ENCODE results near the gene SYNJ2. TPM values are rescaled to one million over a fixed set of nuclear protein-coding genes. Genes with fewer than 3 reads are reported as not detected.

The SYNJ2 gene
- total RNA-seq, 2 donors from 2014 or later, result 22.6 to 29.8 TPM

- no peak for ATAC-seq (replicated peaks in 1 of 2)
- no peaks in the 10 kb centered on the region for H3K9me3 Mint-ChIP-seq
- no peak overlapping the region for H3K27ac Mint-ChIP-seq
- H3K36me3 Mint-ChIP-seq (ENCODE audit: insufficient read depth in 2 of 2), result peaks cover 8 to 14% of the 10 kb centered on the region in 2 donors
- peaks cover 58% of the 10 kb centered on the region for H3K4me1 Mint-ChIP-seq (ENCODE audit: low read depth)
- H3K4me3 Mint-ChIP-seq, result no peak overlapping the region
- no peaks in the 10 kb centered on the region for H3K27me3 Mint-ChIP-seq (ENCODE audit: low read depth)
- DNase-seq, result no peak
These were observed 62.8 kb downstream of the SYNJ2 start for GRCh38 chr6:158044525-158044888.

GRCh38 chr6:158046201-158047126 lies 64.8 kb downstream of the SYNJ2 start:
- Mint-ChIP-seq H3K4me3 (peak overlapping the region; percentile 60 to 75), H3K27me3 (ENCODE audit: low read depth) (no peaks in the 10 kb centered on the region), H3K36me3 (ENCODE audit: insufficient read depth in 2 of 2) (peaks cover 6 to 14% of the 10 kb centered on the region in 2 donors)

GRCh38 chr6:158047127-158047518 lies 65.5 kb downstream of the SYNJ2 start:
- no peaks in the 10 kb centered on the region for H3K27me3 Mint-ChIP-seq (ENCODE audit: low read depth)
- ATAC-seq (replicated peaks in 1 of 2), result peak; percentile 93 to 95
- H3K27ac Mint-ChIP-seq, result peak overlapping the region; percentile 76
- H3K9me3 Mint-ChIP-seq, result no peaks in the 10 kb centered on the region
- DNase-seq, result peak; percentile 87
- H3K4me3 Mint-ChIP-seq, result peak overlapping the region; percentile 60 to 75
- H3K36me3 Mint-ChIP-seq (ENCODE audit: insufficient read depth in 2 of 2), result peaks cover 6 to 14% of the 10 kb centered on the region in 2 donors
- peaks cover 32% of the 10 kb centered on the region for H3K4me1 Mint-ChIP-seq (ENCODE audit: low read depth)

More at GRCh38 chr6:158046201-158047126, 64.8 kb downstream of the SYNJ2 start:
- Mint-ChIP-seq H3K27ac (peak overlapping the region; percentile 76), H3K4me1 (ENCODE audit: low read depth) (peaks cover 38% of the 10 kb centered on the region), H3K9me3 (no peaks in the 10 kb centered on the region)
- ATAC-seq (replicated peaks in 1 of 2) (peak; percentile 60 to 65), DNase-seq (peak in 1 of 2 donors; percentile 28)

- Mint-ChIP-seq H3K4me1 (ENCODE audit: low read depth) (peaks cover 26% of the 10 kb centered on the region), H3K4me3 (peak overlapping the region; percentile 60 to 75), H3K27me3 (ENCODE audit: low read depth) (no peaks in the 10 kb centered on the region), H3K27ac (peak overlapping the region; percentile 76), H3K36me3 (ENCODE audit: insufficient read depth in 2 of 2) (peaks cover 6 to 14% of the 10 kb centered on the region in 2 donors), H3K9me3 (no peaks in the 10 kb centered on the region)
- ATAC-seq (replicated peaks in 1 of 2), result no peak
- DNase-seq, result no peak
These were observed 66.1 kb downstream of the SYNJ2 start for GRCh38 chr6:158047563-158048323.

- Mint-ChIP-seq H3K36me3 (ENCODE audit: insufficient read depth in 2 of 2) (peaks cover 6 to 14% of the 10 kb centered on the region in 2 donors), H3K27me3 (ENCODE audit: low read depth) (no peaks in the 10 kb centered on the region), H3K9me3 (no peaks in the 10 kb centered on the region), H3K4me3 (no peak overlapping the region), H3K27ac (no peak overlapping the region), H3K4me1 (ENCODE audit: low read depth) (peaks cover 34% of the 10 kb centered on the region)
- ATAC-seq (replicated peaks in 1 of 2), result no peak
- DNase-seq, result no peak
These were observed 66.9 kb downstream of the SYNJ2 start for GRCh38 chr6:158048589-158048988.

- no peak overlapping the region for H3K27ac Mint-ChIP-seq
- H3K36me3 Mint-ChIP-seq (ENCODE audit: insufficient read depth in 2 of 2), result peaks cover 9 to 14% of the 10 kb centered on the region in 2 donors
- DNase-seq, result no peak
- H3K4me1 Mint-ChIP-seq (ENCODE audit: low read depth), result peaks cover 38% of the 10 kb centered on the region
- no peak for ATAC-seq (replicated peaks in 1 of 2)
- peaks cover 0 to 5% of the 10 kb centered on the region in 2 donors for H3K9me3 Mint-ChIP-seq
- no peak overlapping the region for H3K4me3 Mint-ChIP-seq
- H3K27me3 Mint-ChIP-seq (ENCODE audit: low read depth), result no peaks in the 10 kb centered on the region
These were observed 67.7 kb downstream of the SYNJ2 start for GRCh38 chr6:158049055-158050028.

- ATAC-seq (replicated peaks in 1 of 2) (no peak), DNase-seq (no peak)
- Mint-ChIP-seq H3K4me1 (ENCODE audit: low read depth) (peaks cover 38% of the 10 kb centered on the region), H3K36me3 (ENCODE audit: insufficient read depth in 2 of 2) (peaks cover 9 to 14% of the 10 kb centered on the region in 2 donors), H3K27ac (no peak overlapping the region), H3K27me3 (ENCODE audit: low read depth) (no peaks in the 10 kb centered on the region), H3K4me3 (no peak overlapping the region), H3K9me3 (peaks cover 0 to 5% of the 10 kb centered on the region in 2 donors)
These were observed 68.6 kb downstream of the SYNJ2 start for GRCh38 chr6:158050107-158050735.

- ATAC-seq (replicated peaks in 1 of 2) (no peak), DNase-seq (no peak)
- Mint-ChIP-seq H3K36me3 (ENCODE audit: insufficient read depth in 2 of 2) (peaks cover 9 to 10% of the 10 kb centered on the region in 2 donors), H3K27ac (no peak overlapping the region), H3K4me1 (ENCODE audit: low read depth) (peaks cover 32% of the 10 kb centered on the region), H3K27me3 (ENCODE audit: low read depth) (no peaks in the 10 kb centered on the region), H3K4me3 (no peak overlapping the region), H3K9me3 (peaks cover 0 to 5% of the 10 kb centered on the region in 2 donors)
These were observed 69.3 kb downstream of the SYNJ2 start for GRCh38 chr6:158050955-158051354.

GRCh38 chr6:158051968-158052367 lies 70.3 kb downstream of the SYNJ2 start:
- no peak for ATAC-seq (replicated peaks in 1 of 2)
- peaks cover 32% of the 10 kb centered on the region for H3K4me1 Mint-ChIP-seq (ENCODE audit: low read depth)
- H3K27ac Mint-ChIP-seq, result no peak overlapping the region
- no peak for DNase-seq
- H3K36me3 Mint-ChIP-seq (ENCODE audit: insufficient read depth in 2 of 2), result peaks cover 6 to 7% of the 10 kb centered on the region in 2 donors
- peaks cover 0 to 5% of the 10 kb centered on the region in 2 donors for H3K9me3 Mint-ChIP-seq
- no peaks in the 10 kb centered on the region for H3K27me3 Mint-ChIP-seq (ENCODE audit: low read depth)
- no peak overlapping the region for H3K4me3 Mint-ChIP-seq

- no peak for DNase-seq
- Mint-ChIP-seq H3K4me3 (no peak overlapping the region), H3K4me1 (ENCODE audit: low read depth) (peaks cover 38% of the 10 kb centered on the region), H3K9me3 (peaks cover 0 to 5% of the 10 kb centered on the region in 2 donors), H3K36me3 (ENCODE audit: insufficient read depth in 2 of 2) (peaks cover under 1 to 3% of the 10 kb centered on the region in 2 donors), H3K27ac (no peak overlapping the region), H3K27me3 (ENCODE audit: low read depth) (no peaks in the 10 kb centered on the region)
- no peak for ATAC-seq (replicated peaks in 1 of 2)
These were observed 72.0 kb downstream of the SYNJ2 start for GRCh38 chr6:158053377-158054313.

- H3K27me3 Mint-ChIP-seq (ENCODE audit: low read depth), result no peaks in the 10 kb centered on the region
- peaks cover 43% of the 10 kb centered on the region for H3K4me1 Mint-ChIP-seq (ENCODE audit: low read depth)
- H3K9me3 Mint-ChIP-seq, result peaks cover 0 to 5% of the 10 kb centered on the region in 2 donors
- ATAC-seq (replicated peaks in 1 of 2), result no peak
- DNase-seq, result no peak
- no peak overlapping the region for H3K4me3 Mint-ChIP-seq
- no peak overlapping the region for H3K27ac Mint-ChIP-seq
- peaks cover 0 to 3% of the 10 kb centered on the region in 2 donors for H3K36me3 Mint-ChIP-seq (ENCODE audit: insufficient read depth in 2 of 2)
These were observed 74.7 kb downstream of the SYNJ2 start for GRCh38 chr6:158056355-158056754.
